ENCODE results near the gene FAIM. TPM values are rescaled to one million over a fixed set of nuclear protein-coding genes. Genes with fewer than 3 reads are reported as not detected.

FAIM gene
- total RNA-seq, 5 donors from 2014 or later (not counting 1 experiment from before 2014, with no cell fraction given), result 2.9 to 4.8 (median 3.0) TPM

- CTCF ChIA-PET, result no interaction called here
- Histone ChIP-seq H3K36me3 (ENCODE audit: control insufficient read depth in 2 of 2, extremely low read depth in 1 of 2, insufficient read depth in 1 of 2, low read length in 1 of 2) (no peaks in the 10 kb centered on the region), H3K4me3 (ENCODE audit: control insufficient read depth in 1 of 2, extremely low read depth in 1 of 2, low read length in 1 of 2) (no peak overlapping the region), H3K4me1 (ENCODE audit: control insufficient read depth in 1 of 2, extremely low read depth in 1 of 2, insufficient read depth in 2 of 2, low read length in 2 of 2) (no peaks in the 10 kb centered on the region), H3K27me3 (replicated peaks in 1 of 2; ENCODE audit: control insufficient read depth in 2 of 2, extremely low read depth in 1 of 2, insufficient read depth in 2 of 2, low read length in 1 of 2) (no peaks in the 10 kb centered on the region), H3K27ac (ENCODE audit: low read length) (no peak overlapping the region), H3K9me3 (no peaks in the 10 kb centered on the region)
- 89% methylated on average over 1 of the region's 4 CpGs for WGBS (ENCODE audit: insufficient coverage)
- no peak for ATAC-seq (replicated peaks in 1 of 4)
- POLR2A ChIA-PET, result no interaction called here
- Mint-ChIP-seq H3K27me3 (no peaks in the 10 kb centered on the region), H3K36me3 (peaks cover 8% of the 10 kb centered on the region), H3K9me3 (peaks cover 24 to 54% (median 25%) of the 10 kb centered on the region in 3 donors), H3K27ac (no peak overlapping the region), H3K4me1 (no peaks in the 10 kb centered on the region), H3K4me3 (no peak overlapping the region)
- DNase-seq, result no peak
Observed at GRCh38 chr3:138640537-138640936, 32.0 kb downstream of the FAIM start.

DNA sequence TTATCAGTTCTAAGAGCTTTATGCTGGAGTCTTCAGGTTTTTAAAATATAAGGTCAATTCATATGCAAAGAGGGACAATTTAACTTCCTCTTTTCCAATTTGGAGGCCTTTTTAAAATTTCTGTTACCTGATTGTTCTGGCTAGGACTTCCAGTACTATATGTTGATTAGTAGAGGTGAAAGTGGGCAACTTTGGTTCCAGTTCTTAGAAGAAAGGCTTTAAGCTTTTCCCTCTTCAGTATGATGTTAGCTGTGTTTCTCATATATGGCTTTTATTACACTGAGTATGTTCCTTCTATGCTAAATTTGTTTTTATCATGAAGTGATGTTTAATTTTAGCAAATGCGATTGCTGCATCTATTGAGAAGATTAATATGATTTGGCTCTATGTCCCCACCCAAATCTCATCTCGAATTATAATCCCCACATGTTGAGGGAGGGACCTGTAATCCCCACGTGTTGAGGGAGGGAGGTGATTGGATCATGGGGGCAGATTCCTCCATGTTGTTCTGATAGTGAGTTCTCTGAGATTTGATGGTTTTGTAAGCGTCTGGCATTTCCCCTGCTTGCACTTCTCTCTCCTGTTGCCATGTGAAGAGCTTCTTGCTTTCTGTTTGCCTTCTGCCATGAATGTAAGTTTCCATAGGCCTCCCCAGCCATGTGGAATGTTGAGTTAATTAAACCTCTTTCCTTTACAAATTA, 33.8 kb downstream of the FAIM start:
- Histone ChIP-seq H3K4me1 (ENCODE audit: control insufficient read depth in 1 of 2, extremely low read depth in 1 of 2, insufficient read depth in 2 of 2, low read length in 2 of 2) (no peaks in the 10 kb centered on the region), H3K4me3 (ENCODE audit: control insufficient read depth in 1 of 2, extremely low read depth in 1 of 2, low read length in 1 of 2) (no peak overlapping the region), H3K36me3 (ENCODE audit: control insufficient read depth in 2 of 2, extremely low read depth in 1 of 2, insufficient read depth in 1 of 2, low read length in 1 of 2) (no peaks in the 10 kb centered on the region), H3K9me3 (peaks cover 5% of the 10 kb centered on the region), H3K27me3 (replicated peaks in 1 of 2; ENCODE audit: control insufficient read depth in 2 of 2, extremely low read depth in 1 of 2, insufficient read depth in 2 of 2, low read length in 1 of 2) (no peaks in the 10 kb centered on the region), H3K27ac (ENCODE audit: low read length) (no peak overlapping the region)
- Mint-ChIP-seq H3K4me3 (no peak overlapping the region), H3K36me3 (no peaks in the 10 kb centered on the region), H3K9me3 (peaks cover 29 to 65% (median 34%) of the 10 kb centered on the region in 3 donors), H3K27me3 (no peaks in the 10 kb centered on the region), H3K27ac (no peak overlapping the region), H3K4me1 (no peaks in the 10 kb centered on the region)
- ATAC-seq (replicated peaks in 1 of 4) (no peak), DNase-seq (no peak)
- WGBS (ENCODE audit: insufficient coverage), result no CpG with 5 or more reads among the region's 4 CpGs
- ChIA-PET POLR2A (no interaction called here), CTCF (no interaction called here)

- CTCF ChIA-PET, result no interaction called here
Observed at GRCh38 chr3:138642927-138643253, 34.3 kb downstream of the FAIM start.

GRCh38 chr3:138646008-138646407, 37.4 kb downstream of the FAIM start:
- no peak overlapping the region for H3K4me3 ChIP-seq (ENCODE audit: control insufficient read depth in 1 of 2, extremely low read depth in 1 of 2, low read length in 1 of 2)
- POLR2A ChIA-PET, result no interaction called here
- H3K27ac ChIP-seq (ENCODE audit: low read length), result no peak overlapping the region
- H3K27me3 ChIP-seq (replicated peaks in 1 of 2; ENCODE audit: control insufficient read depth in 2 of 2, extremely low read depth in 1 of 2, insufficient read depth in 2 of 2, low read length in 1 of 2), result no peaks in the 10 kb centered on the region
- Mint-ChIP-seq H3K4me1 (no peaks in the 10 kb centered on the region), H3K9me3 (peaks cover 29 to 51% (median 35%) of the 10 kb centered on the region in 3 donors), H3K27me3 (no peaks in the 10 kb centered on the region), H3K36me3 (peaks cover 25% of the 10 kb centered on the region), H3K4me3 (no peak overlapping the region), H3K27ac (no peak overlapping the region)
- peaks cover 13 to 17% of the 10 kb centered on the region in 2 donors for H3K36me3 ChIP-seq (ENCODE audit: control insufficient read depth in 2 of 2, extremely low read depth in 1 of 2, insufficient read depth in 1 of 2, low read length in 1 of 2)
- H3K9me3 ChIP-seq, result peaks cover 5% of the 10 kb centered on the region
- ATAC-seq (replicated peaks in 1 of 4), result no peak
- DNase-seq, result no peak
- CTCF ChIA-PET, result interaction anchor here in 1 of 2 donors (0.7 kb wide), 2 partner anchors 61 to 270 kb away, joined by 4 to 6 read pairs; no protein-coding TSS in a partner anchor
- H3K4me1 ChIP-seq (ENCODE audit: control insufficient read depth in 1 of 2, extremely low read depth in 1 of 2, insufficient read depth in 2 of 2, low read length in 2 of 2), result no peaks in the 10 kb centered on the region

More at GRCh38 chr3:138642927-138643253, 34.3 kb downstream of the FAIM start:
- DNase-seq (no peak), ATAC-seq (replicated peaks in 1 of 4) (no peak)
- Mint-ChIP-seq H3K4me1 (no peaks in the 10 kb centered on the region), H3K27me3 (no peaks in the 10 kb centered on the region), H3K27ac (no peak overlapping the region), H3K4me3 (no peak overlapping the region), H3K9me3 (peaks cover 29 to 65% (median 34%) of the 10 kb centered on the region in 3 donors), H3K36me3 (no peaks in the 10 kb centered on the region)
- POLR2A ChIA-PET, result no interaction called here
- H3K4me3 ChIP-seq (ENCODE audit: control insufficient read depth in 1 of 2, extremely low read depth in 1 of 2, low read length in 1 of 2), result no peak overlapping the region
- H3K27me3 ChIP-seq (replicated peaks in 1 of 2; ENCODE audit: control insufficient read depth in 2 of 2, extremely low read depth in 1 of 2, insufficient read depth in 2 of 2, low read length in 1 of 2), result no peaks in the 10 kb centered on the region
- H3K27ac ChIP-seq (ENCODE audit: low read length), result no peak overlapping the region
- no peaks in the 10 kb centered on the region for H3K4me1 ChIP-seq (ENCODE audit: control insufficient read depth in 1 of 2, extremely low read depth in 1 of 2, insufficient read depth in 2 of 2, low read length in 2 of 2)
- WGBS (ENCODE audit: insufficient coverage), result no CpG with 5 or more reads among the region's 1 CpG
- peaks cover 5% of the 10 kb centered on the region for H3K9me3 ChIP-seq
- no peaks in the 10 kb centered on the region for H3K36me3 ChIP-seq (ENCODE audit: control insufficient read depth in 2 of 2, extremely low read depth in 1 of 2, insufficient read depth in 1 of 2, low read length in 1 of 2)

DNA sequence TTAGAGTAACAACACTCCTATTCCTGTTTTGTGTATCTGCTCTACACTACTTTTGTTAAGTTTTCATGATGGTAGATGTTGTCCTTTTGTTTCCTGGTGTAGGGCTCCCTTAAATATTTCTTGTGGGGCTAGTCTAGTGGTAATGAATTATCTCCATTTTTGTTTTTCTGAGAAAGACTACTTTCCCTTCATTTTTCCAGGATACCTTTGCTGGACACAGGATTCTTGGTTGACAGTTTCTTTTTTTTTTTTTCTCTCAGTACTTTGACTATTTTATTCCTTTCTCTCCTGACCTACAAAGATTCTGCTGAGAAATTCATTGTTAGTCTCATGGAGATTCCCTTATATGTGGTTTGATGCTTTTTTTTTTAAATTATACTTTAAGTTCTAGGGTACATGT, 37.9 kb downstream of the FAIM start:
- H3K4me3 ChIP-seq (ENCODE audit: control insufficient read depth in 1 of 2, extremely low read depth in 1 of 2, low read length in 1 of 2), result no peak overlapping the region
- no peaks in the 10 kb centered on the region for H3K4me1 ChIP-seq (ENCODE audit: control insufficient read depth in 1 of 2, extremely low read depth in 1 of 2, insufficient read depth in 2 of 2, low read length in 2 of 2)
- DNase-seq (no peak), ATAC-seq (replicated peaks in 1 of 4) (no peak)
- no peak overlapping the region for H3K27ac ChIP-seq (ENCODE audit: low read length)
- no peaks in the 10 kb centered on the region for H3K27me3 Mint-ChIP-seq
- no peaks in the 10 kb centered on the region for H3K4me1 Mint-ChIP-seq
- H3K36me3 Mint-ChIP-seq, result peaks cover 29% of the 10 kb centered on the region
- ChIA-PET POLR2A (no interaction called here), CTCF (interaction anchor here in 1 of 2 donors (0.7 kb wide), 2 partner anchors 60 to 270 kb away, joined by 4 to 6 read pairs; no protein-coding TSS in a partner anchor)
- no peak overlapping the region for H3K4me3 Mint-ChIP-seq
- H3K27me3 ChIP-seq (replicated peaks in 1 of 2; ENCODE audit: control insufficient read depth in 2 of 2, extremely low read depth in 1 of 2, insufficient read depth in 2 of 2, low read length in 1 of 2), result no peaks in the 10 kb centered on the region
- H3K27ac Mint-ChIP-seq, result no peak overlapping the region
- peaks cover 15 to 17% of the 10 kb centered on the region in 2 donors for H3K36me3 ChIP-seq (ENCODE audit: control insufficient read depth in 2 of 2, extremely low read depth in 1 of 2, insufficient read depth in 1 of 2, low read length in 1 of 2)
- peaks cover 29 to 50% (median 34%) of the 10 kb centered on the region in 3 donors for H3K9me3 Mint-ChIP-seq
- H3K9me3 ChIP-seq, result peaks cover 5% of the 10 kb centered on the region

GRCh38 chr3:138649134-138649533, 40.6 kb downstream of the FAIM start:
- CTCF ChIA-PET, result no interaction called here
- Mint-ChIP-seq H3K4me1 (no peaks in the 10 kb centered on the region), H3K4me3 (no peak overlapping the region), H3K27me3 (no peaks in the 10 kb centered on the region), H3K9me3 (peaks cover 15 to 34% (median 21%) of the 10 kb centered on the region in 3 donors), H3K36me3 (peaks cover 48% of the 10 kb centered on the region), H3K27ac (no peak overlapping the region)
- H3K9me3 ChIP-seq, result peaks cover 5% of the 10 kb centered on the region
- ATAC-seq (replicated peaks in 1 of 4) (no peak), DNase-seq (no peak)
- no peaks in the 10 kb centered on the region for H3K27me3 ChIP-seq (replicated peaks in 1 of 2; ENCODE audit: control insufficient read depth in 2 of 2, extremely low read depth in 1 of 2, insufficient read depth in 2 of 2, low read length in 1 of 2)
- H3K27ac ChIP-seq (ENCODE audit: low read length), result no peak overlapping the region
- POLR2A ChIA-PET, result no interaction called here
- 100% methylated on average over 2 of the region's 5 CpGs for WGBS (ENCODE audit: insufficient coverage)
- no peak overlapping the region for H3K4me3 ChIP-seq (ENCODE audit: control insufficient read depth in 1 of 2, extremely low read depth in 1 of 2, low read length in 1 of 2)
- H3K36me3 ChIP-seq (ENCODE audit: control insufficient read depth in 2 of 2, extremely low read depth in 1 of 2, insufficient read depth in 1 of 2, low read length in 1 of 2), result peaks cover 24 to 38% of the 10 kb centered on the region in 2 donors
- H3K4me1 ChIP-seq (ENCODE audit: control insufficient read depth in 1 of 2, extremely low read depth in 1 of 2, insufficient read depth in 2 of 2, low read length in 2 of 2), result no peaks in the 10 kb centered on the region

GRCh38 chr3:138653567-138653966, 45.0 kb downstream of the FAIM start:
- Mint-ChIP-seq H3K36me3 (peaks cover 80% of the 10 kb centered on the region), H3K9me3 (peaks cover 6 to 9% (median 7%) of the 10 kb centered on the region in 3 donors), H3K4me3 (no peak overlapping the region), H3K27ac (no peak overlapping the region), H3K4me1 (no peaks in the 10 kb centered on the region), H3K27me3 (no peaks in the 10 kb centered on the region)
- CTCF ChIA-PET, result no interaction called here
- POLR2A ChIA-PET, result no interaction called here
- Histone ChIP-seq H3K27me3 (replicated peaks in 1 of 2; ENCODE audit: control insufficient read depth in 2 of 2, extremely low read depth in 1 of 2, insufficient read depth in 2 of 2, low read length in 1 of 2) (no peaks in the 10 kb centered on the region), H3K9me3 (no peaks in the 10 kb centered on the region), H3K4me3 (ENCODE audit: control insufficient read depth in 1 of 2, extremely low read depth in 1 of 2, low read length in 1 of 2) (no peak overlapping the region), H3K36me3 (ENCODE audit: control insufficient read depth in 2 of 2, extremely low read depth in 1 of 2, insufficient read depth in 1 of 2, low read length in 1 of 2) (peaks cover 24 to 61% of the 10 kb centered on the region in 2 donors), H3K27ac (ENCODE audit: low read length) (no peak overlapping the region), H3K4me1 (ENCODE audit: control insufficient read depth in 1 of 2, extremely low read depth in 1 of 2, insufficient read depth in 2 of 2, low read length in 2 of 2) (no peaks in the 10 kb centered on the region)
- ATAC-seq (replicated peaks in 1 of 4) (no peak), DNase-seq (peak in 1 of 35 experiments; percentile 9)

All from T-cell (primary cell).